Measurements from ENCODE around the gene SUPT7L.

The SUPT7L gene, protein sequence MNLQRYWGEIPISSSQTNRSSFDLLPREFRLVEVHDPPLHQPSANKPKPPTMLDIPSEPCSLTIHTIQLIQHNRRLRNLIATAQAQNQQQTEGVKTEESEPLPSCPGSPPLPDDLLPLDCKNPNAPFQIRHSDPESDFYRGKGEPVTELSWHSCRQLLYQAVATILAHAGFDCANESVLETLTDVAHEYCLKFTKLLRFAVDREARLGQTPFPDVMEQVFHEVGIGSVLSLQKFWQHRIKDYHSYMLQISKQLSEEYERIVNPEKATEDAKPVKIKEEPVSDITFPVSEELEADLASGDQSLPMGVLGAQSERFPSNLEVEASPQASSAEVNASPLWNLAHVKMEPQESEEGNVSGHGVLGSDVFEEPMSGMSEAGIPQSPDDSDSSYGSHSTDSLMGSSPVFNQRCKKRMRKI

DNA sequence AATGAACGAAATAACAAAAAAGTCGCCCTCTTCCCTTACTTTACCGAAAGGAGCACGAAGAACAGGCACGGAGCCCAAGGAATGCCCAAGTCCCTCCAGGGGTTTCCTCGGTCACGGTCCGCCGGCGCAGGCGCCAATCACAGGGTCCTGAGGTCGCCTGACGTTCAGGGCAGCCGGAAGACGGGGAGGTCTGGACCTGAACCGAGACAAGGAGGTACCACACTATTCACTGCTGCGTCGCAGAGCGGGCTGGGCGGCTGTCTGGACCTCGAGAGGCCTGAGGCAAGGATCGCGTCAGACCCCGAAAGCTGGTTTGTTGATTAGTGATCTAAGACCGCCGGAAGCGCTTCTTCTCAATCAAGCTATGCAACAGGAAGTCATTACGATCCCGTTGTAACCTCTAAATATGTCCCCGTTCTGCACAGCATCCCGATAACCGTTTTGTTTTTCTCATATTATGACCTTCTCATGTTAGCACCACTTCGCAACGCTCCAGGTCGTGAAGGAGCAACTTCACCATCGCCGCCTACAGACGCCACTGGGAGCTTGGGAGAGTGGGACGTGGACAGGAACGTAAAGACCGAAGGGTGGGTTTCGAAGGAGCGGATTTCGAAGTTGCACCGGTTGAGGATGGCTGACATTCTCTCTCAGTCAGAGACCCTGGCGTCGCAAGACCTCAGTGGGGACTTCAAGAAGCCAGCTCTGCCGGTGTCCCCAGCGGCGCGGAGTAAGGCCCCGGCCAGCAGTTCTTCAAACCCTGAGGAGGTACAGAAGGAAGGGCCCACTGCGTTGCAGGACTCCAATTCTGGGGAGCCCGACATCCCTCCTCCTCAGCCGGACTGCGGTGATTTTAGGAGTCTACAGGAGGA lies at the start of gene SUPT7L, which contains the start of gene SLC4A1AP:
SUPT7L (minus strand) TSS at position 330 of the 869 bp plus-strand sequence. CDS start 1,422 bp downstream, outside the sequence.
SLC4A1AP (plus strand) TSS at position 605 of the 869 bp plus-strand sequence; CDS start at position 631, 26 bp downstream.
- TF ChIP-seq, protein P1, sequence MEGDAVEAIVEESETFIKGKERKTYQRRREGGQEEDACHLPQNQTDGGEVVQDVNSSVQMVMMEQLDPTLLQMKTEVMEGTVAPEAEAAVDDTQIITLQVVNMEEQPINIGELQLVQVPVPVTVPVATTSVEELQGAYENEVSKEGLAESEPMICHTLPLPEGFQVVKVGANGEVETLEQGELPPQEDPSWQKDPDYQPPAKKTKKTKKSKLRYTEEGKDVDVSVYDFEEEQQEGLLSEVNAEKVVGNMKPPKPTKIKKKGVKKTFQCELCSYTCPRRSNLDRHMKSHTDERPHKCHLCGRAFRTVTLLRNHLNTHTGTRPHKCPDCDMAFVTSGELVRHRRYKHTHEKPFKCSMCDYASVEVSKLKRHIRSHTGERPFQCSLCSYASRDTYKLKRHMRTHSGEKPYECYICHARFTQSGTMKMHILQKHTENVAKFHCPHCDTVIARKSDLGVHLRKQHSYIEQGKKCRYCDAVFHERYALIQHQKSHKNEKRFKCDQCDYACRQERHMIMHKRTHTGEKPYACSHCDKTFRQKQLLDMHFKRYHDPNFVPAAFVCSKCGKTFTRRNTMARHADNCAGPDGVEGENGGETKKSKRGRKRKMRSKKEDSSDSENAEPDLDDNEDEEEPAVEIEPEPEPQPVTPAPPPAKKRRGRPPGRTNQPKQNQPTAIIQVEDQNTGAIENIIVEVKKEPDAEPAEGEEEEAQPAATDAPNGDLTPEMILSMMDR (IDR thresholded peaks at IDR 0.05; ENCODE audit: insufficient read depth, low read length, poor library complexity, severe bottlenecking), result no peak
- Histone ChIP-seq H3K36me3 (ENCODE audit: control insufficient read depth, insufficient read depth, low read length) (peaks cover 5% of the 10 kb centered on the region), H3K4me3 (replicated peaks; ENCODE audit: low read depth, low read length) (peak within 1 kb of the TSS; percentile 94), H3K27me3 (replicated peaks; ENCODE audit: control insufficient read depth, insufficient read depth, low read length) (no peaks in the 10 kb centered on the region)
- peak; percentile 88 for DNase-seq (ENCODE audit: extremely low read depth, insufficient read length)

DNA sequence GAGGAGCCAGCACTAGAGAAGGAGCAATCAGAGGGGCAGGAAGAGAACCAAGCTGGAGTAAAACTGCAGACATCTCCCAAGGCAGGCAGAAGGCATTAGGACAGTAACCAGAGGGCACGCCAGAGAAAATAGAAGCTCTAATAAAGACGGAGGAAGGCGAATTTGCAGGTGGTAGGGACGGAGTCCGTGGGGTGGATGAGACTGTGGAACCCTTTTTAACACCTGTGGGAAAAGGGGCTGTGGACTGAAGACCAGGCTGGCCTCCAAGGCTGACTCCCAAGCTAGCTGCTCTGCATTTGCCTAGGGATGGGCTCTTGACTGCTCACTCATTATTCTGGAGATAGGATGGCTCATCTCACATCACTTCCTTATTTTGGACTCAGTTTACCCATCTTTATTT lies 49.8 kb upstream of the SUPT7L start:
- no peaks in the 10 kb centered on the region for H3K27me3 ChIP-seq (replicated peaks; ENCODE audit: control insufficient read depth, insufficient read depth, low read length)
- TF ChIP-seq, protein P1 (IDR thresholded peaks at IDR 0.05; ENCODE audit: insufficient read depth, low read length, poor library complexity, severe bottlenecking), result no peak
- DNase-seq (ENCODE audit: extremely low read depth, insufficient read length), result no peak
- no peak overlapping the region for H3K4me3 ChIP-seq (replicated peaks; ENCODE audit: low read depth, low read length)
- no peaks in the 10 kb centered on the region for H3K36me3 ChIP-seq (ENCODE audit: control insufficient read depth, insufficient read depth, low read length)

DNA sequence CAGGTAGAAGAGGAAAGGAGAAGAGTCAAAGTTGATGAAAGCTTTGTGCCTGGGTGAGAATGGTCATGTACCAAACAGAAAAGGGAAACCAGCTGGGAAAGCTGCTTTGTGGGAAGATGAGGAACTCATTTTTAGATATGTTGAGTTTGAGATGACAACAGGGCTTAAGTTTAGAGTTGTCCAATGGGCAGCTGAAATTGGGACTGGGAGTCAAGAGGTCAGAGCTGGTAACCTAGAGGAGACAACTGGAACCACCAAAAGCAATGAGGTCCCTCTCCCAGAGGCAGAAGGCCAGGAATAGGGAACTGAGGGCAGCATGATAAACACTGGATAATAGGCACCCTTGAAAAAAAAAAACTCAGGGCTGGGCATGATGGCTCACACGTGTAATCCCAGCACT lies 49.1 kb upstream of the SUPT7L start:
- no peak overlapping the region for H3K4me3 ChIP-seq (replicated peaks; ENCODE audit: low read depth, low read length)
- DNase-seq (ENCODE audit: extremely low read depth, insufficient read length), result no peak
- no peaks in the 10 kb centered on the region for H3K27me3 ChIP-seq (replicated peaks; ENCODE audit: control insufficient read depth, insufficient read depth, low read length)
- TF ChIP-seq, protein P1 (IDR thresholded peaks at IDR 0.05; ENCODE audit: insufficient read depth, low read length, poor library complexity, severe bottlenecking), result no peak
- no peaks in the 10 kb centered on the region for H3K36me3 ChIP-seq (ENCODE audit: control insufficient read depth, insufficient read depth, low read length)

DNA sequence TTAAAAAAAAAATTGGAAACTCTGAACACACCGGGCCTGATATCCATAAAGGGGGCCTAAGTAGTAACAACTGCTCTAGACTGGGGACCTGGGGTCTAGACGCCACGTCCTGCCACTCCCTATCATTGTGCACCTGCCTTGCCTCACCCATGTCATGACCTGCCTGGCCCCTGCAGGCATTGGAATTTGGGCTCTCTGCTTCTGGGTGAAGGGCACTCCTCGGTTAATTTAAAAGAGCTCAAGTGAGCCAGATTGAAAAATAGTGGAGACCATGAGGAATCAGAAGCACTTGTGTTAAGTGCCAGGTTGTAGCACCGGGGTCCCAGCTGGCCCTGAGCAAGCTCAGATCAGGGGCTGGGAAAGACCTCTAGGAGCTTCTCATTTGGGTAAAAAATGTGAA lies 48.4 kb upstream of the SUPT7L start:
- DNase-seq (ENCODE audit: extremely low read depth, insufficient read length), result no peak
- Histone ChIP-seq H3K4me3 (replicated peaks; ENCODE audit: low read depth, low read length) (no peak overlapping the region), H3K36me3 (ENCODE audit: control insufficient read depth, insufficient read depth, low read length) (no peaks in the 10 kb centered on the region), H3K27me3 (replicated peaks; ENCODE audit: control insufficient read depth, insufficient read depth, low read length) (no peaks in the 10 kb centered on the region)
- TF ChIP-seq, protein P1 (IDR thresholded peaks at IDR 0.05; ENCODE audit: insufficient read depth, low read length, poor library complexity, severe bottlenecking), result no peak

DNA sequence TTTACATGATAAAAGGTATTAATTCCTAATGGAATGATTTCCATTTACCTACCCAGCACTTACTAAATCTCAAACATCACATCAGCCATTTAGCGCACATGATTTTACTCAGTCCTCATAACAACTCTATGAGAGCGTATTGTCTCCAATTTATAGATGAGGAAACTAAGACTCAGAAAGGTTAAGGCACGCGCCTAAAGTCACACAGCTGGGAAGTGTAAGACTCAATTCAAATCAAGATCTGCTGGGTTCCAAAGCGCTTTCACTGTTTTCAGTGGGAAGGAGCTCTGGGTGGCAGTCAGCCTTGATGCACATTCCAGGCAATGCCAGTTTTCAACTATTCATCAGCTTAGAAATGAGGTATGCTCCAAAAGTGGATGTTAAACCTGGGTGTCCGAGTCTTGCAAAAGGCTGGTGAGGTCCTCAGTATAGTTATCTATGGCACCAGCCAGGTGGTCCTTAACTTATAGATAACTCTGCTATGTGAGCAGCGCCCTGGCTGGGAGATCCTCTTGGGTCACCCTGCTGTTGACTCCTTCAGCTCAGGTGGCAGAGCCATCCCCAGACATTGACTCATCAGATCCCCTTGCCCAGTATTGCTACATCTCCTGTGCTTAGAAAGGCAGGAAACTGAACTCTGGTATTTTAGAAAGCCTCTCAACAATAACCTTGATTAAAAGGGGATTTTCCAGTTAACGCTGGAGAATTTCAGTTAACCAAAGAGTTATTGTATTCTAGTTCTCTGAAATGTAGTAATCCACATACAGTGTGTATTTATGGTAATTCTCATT lies 47.4 kb upstream of the SUPT7L start:
- DNase-seq (ENCODE audit: extremely low read depth, insufficient read length), result no peak
- Histone ChIP-seq H3K27me3 (replicated peaks; ENCODE audit: control insufficient read depth, insufficient read depth, low read length) (no peaks in the 10 kb centered on the region), H3K4me3 (replicated peaks; ENCODE audit: low read depth, low read length) (no peak overlapping the region), H3K36me3 (ENCODE audit: control insufficient read depth, insufficient read depth, low read length) (no peaks in the 10 kb centered on the region)
- TF ChIP-seq, protein P1 (IDR thresholded peaks at IDR 0.05; ENCODE audit: insufficient read depth, low read length, poor library complexity, severe bottlenecking), result no peak
